MM.1S (cell line): Measurements from ENCODE around the gene MCUR1.
"Not testable (repeated sequence)": the region's sequence is repeated elsewhere in the genome, so short reads cannot be mapped to it uniquely, and the experiment has no call there.

ENCODE experiments used
- DNase-seq: peaks from one replicate; pipeline ENCODE4 v3.0.0-alpha.2; 2015
- H2AFZ ChIP-seq: fragments of 300-600 bp; sonication (generic); 2 replicates; pipeline ENCODE4 v1.6.0; 2016; ENCODE audit warnings: antibody characterized with exemption, low read length
- H3F3A ChIP-seq: fragments of 300-600 bp; sonication (generic); 2 replicates; pipeline ENCODE4 v1.6.1; 2016; ENCODE audit warnings: mild to moderate bottlenecking, antibody characterized with exemption, low read length, moderate library complexity, mixed read lengths; ENCODE audit not compliant: insufficient read depth
- H3K27ac ChIP-seq: fragments of 300-600 bp; sonication (generic); 2 replicates; pipeline ENCODE4 v1.5.1; 2016; ENCODE audit warnings: mild to moderate bottlenecking, low read length
- H3K27me3 ChIP-seq: fragments of 300-600 bp; sonication (generic); replicated peaks from 2 replicates; pipeline ENCODE4 v1.6.0; 2016; ENCODE audit warnings: low read length; ENCODE audit not compliant: insufficient read depth
- H3K36me3 ChIP-seq: fragments of 300-600 bp; sonication (generic); replicated peaks from 2 replicates; pipeline ENCODE4 v1.6.1; 2016; ENCODE audit warnings: mild to moderate bottlenecking, low read length, mixed read lengths; ENCODE audit not compliant: insufficient read depth
- H3K4me1 ChIP-seq: fragments of 300-600 bp; sonication (generic); 2 replicates; pipeline ENCODE4 v1.6.1; 2016; ENCODE audit warnings: low read length, mixed read lengths
- H3K4me2 ChIP-seq: fragments of 300-600 bp; sonication (generic); 2 replicates; pipeline ENCODE4 v1.6.0; 2016; ENCODE audit warnings: low read depth, low read length
- H3K4me3 ChIP-seq: fragments of 300-600 bp; sonication (generic); 2 replicates; pipeline ENCODE4 v1.5.1; 2016; ENCODE audit warnings: low read length, mixed read lengths
- H3K79me2 ChIP-seq: fragments of 300-600 bp; sonication (generic); 2 replicates; pipeline ENCODE4 v1.6.1; 2016; ENCODE audit warnings: mixed run types, low read length, mixed read lengths
- H3K9ac ChIP-seq: fragments of 300-600 bp; sonication (generic); 2 replicates; pipeline ENCODE4 v1.6.1; 2016; ENCODE audit warnings: low read length, mixed read lengths
- H3K9me2 ChIP-seq: fragments of 300-600 bp; sonication (generic); replicated peaks from 2 replicates; pipeline ENCODE4 v1.6.1; 2016; ENCODE audit warnings: mild to moderate bottlenecking, low read length, mixed read lengths; ENCODE audit not compliant: insufficient read depth
- H3K9me3 ChIP-seq: fragments of 300-600 bp; sonication (generic); replicated peaks from 2 replicates; pipeline ENCODE4 v1.6.1; 2016; ENCODE audit warnings: mild to moderate bottlenecking, low read length, mixed read lengths; ENCODE audit not compliant: insufficient read depth
- H4K20me1 ChIP-seq: fragments of 300-600 bp; sonication (generic); 2 replicates; pipeline ENCODE4 v1.6.1; 2016; ENCODE audit warnings: mild to moderate bottlenecking, low read length, moderate library complexity, mixed read lengths; ENCODE audit not compliant: insufficient read depth
- EZH2 ChIP-seq: fragments of 300-600 bp; sonication (generic); optimal IDR thresholded peaks from 2 replicates; pipeline ENCODE3; 2017; ENCODE audit warnings: low read depth, mild to moderate bottlenecking, antibody characterized with exemption, low read length, mixed read lengths
- EZH2phosphoT487 ChIP-seq: fragments of 300-600 bp; sonication (generic); IDR thresholded peaks from 2 replicates; pipeline ENCODE4 v1.6.1; 2018; ENCODE audit warnings: antibody characterized with exemption, low read length
- TF ChIP-seq, protein P1 (sequence below): fragments of 300-600 bp; sonication (generic); IDR thresholded peaks from 2 replicates; pipeline ENCODE4 v1.5.1; 2016; ENCODE audit warnings: antibody characterized with exemption, low read length, mixed read lengths

MCUR1 gene

GRCh38 chr6:13851803-13852202 lies 37.4 kb upstream of the MCUR1 start:
- Histone ChIP-seq H3K9ac (no peak overlapping the region), H3K9me2 (no peaks in the 10 kb centered on the region), H3K79me2 (no peaks in the 10 kb centered on the region), H3K4me3 (no peak overlapping the region), H3F3A (no peaks in the 10 kb centered on the region), H3K27me3 (no peaks in the 10 kb centered on the region), H2AFZ (no peak overlapping the region), H3K4me1 (no peaks in the 10 kb centered on the region), H4K20me1 (no peaks in the 10 kb centered on the region), H3K4me2 (no peak overlapping the region), H3K27ac (no peak overlapping the region), H3K9me3 (no peaks in the 10 kb centered on the region), H3K36me3 (no peaks in the 10 kb centered on the region)
- DNase-seq = no peak
- TF ChIP-seq, protein P1, sequence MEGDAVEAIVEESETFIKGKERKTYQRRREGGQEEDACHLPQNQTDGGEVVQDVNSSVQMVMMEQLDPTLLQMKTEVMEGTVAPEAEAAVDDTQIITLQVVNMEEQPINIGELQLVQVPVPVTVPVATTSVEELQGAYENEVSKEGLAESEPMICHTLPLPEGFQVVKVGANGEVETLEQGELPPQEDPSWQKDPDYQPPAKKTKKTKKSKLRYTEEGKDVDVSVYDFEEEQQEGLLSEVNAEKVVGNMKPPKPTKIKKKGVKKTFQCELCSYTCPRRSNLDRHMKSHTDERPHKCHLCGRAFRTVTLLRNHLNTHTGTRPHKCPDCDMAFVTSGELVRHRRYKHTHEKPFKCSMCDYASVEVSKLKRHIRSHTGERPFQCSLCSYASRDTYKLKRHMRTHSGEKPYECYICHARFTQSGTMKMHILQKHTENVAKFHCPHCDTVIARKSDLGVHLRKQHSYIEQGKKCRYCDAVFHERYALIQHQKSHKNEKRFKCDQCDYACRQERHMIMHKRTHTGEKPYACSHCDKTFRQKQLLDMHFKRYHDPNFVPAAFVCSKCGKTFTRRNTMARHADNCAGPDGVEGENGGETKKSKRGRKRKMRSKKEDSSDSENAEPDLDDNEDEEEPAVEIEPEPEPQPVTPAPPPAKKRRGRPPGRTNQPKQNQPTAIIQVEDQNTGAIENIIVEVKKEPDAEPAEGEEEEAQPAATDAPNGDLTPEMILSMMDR = no peak
- TF ChIP-seq EZH2phosphoT487 (no peak), EZH2 (no peak)

DNA sequence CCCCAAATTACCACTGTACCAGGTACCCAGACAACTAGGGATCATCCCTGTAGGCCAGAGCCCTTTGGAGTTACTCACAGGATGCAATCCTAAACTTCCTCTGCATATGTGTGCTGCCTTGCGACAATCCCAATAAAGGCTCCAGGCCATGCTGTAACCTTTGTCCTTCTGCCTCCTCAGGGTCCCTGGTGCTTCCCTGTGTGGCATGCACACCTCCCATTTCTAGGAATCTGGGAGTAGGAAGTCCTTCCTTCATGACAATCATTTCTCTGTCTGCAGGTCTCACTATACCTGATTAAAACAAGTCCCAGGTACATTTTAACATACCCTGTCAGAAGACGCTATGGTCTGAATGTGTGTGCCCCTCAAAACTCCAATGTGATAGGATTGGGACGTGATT lies 37.0 kb upstream of the MCUR1 start:
- TF ChIP-seq EZH2phosphoT487 = no peak
- Histone ChIP-seq H3K4me1 (no peaks in the 10 kb centered on the region), H3K4me2 (no peak overlapping the region), H3K27me3 (no peaks in the 10 kb centered on the region), H3K79me2 (no peaks in the 10 kb centered on the region), H4K20me1 (no peaks in the 10 kb centered on the region), H3K4me3 (no peak overlapping the region), H3K9me2 (no peaks in the 10 kb centered on the region), H2AFZ (no peak overlapping the region), H3K36me3 (no peaks in the 10 kb centered on the region), H3K9ac (no peak overlapping the region), H3K27ac (no peak overlapping the region), H3F3A (no peaks in the 10 kb centered on the region), H3K9me3 (no peaks in the 10 kb centered on the region)
- DNase-seq = no peak

DNA sequence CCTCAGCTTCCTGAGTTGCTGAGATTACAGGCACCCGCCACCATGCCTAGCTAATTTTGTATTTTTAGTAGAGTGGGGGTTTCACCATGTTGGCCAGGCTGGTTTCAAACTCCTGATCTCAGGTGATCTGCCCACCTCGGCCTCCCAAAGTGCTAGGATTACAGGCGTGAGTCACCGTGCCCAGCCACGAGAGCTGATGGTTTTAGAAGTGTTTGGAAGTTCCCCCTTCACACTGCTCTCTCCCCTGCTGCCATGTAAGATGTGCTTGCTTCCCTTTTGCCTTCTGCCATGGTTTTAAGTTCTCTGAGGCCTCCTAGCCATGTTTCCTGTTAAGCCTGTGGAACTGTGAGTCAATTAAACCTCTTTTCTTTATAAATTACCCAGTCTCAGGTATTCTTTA lies 36.3 kb upstream of the MCUR1 start:
- not testable (repeated sequence) for H3K9ac ChIP-seq, H3K27me3 ChIP-seq, H3K4me2 ChIP-seq, H4K20me1 ChIP-seq, H3F3A ChIP-seq, H3K79me2 ChIP-seq, H3K4me3 ChIP-seq, H3K9me2 ChIP-seq, H3K36me3 ChIP-seq, H3K9me3 ChIP-seq, H3K4me1 ChIP-seq, H3K27ac ChIP-seq, H2AFZ ChIP-seq, DNase-seq

GRCh38 chr6:13848522-13849150 lies 34.3 kb upstream of the MCUR1 start:
- H3K9me2 ChIP-seq = no peaks in the 10 kb centered on the region
- DNase-seq = no peak
- H2AFZ ChIP-seq = no peak overlapping the region
- no peak overlapping the region for H3K27ac ChIP-seq
- TF ChIP-seq EZH2 (no peak), EZH2phosphoT487 (no peak)
- TF ChIP-seq, protein P1 = no peak
- no peaks in the 10 kb centered on the region for H3K27me3 ChIP-seq
- no peak overlapping the region for H3K9ac ChIP-seq
- H3K9me3 ChIP-seq = no peaks in the 10 kb centered on the region
- no peaks in the 10 kb centered on the region for H4K20me1 ChIP-seq
- H3K4me1 ChIP-seq = no peaks in the 10 kb centered on the region
- H3F3A ChIP-seq = no peaks in the 10 kb centered on the region
- no peaks in the 10 kb centered on the region for H3K36me3 ChIP-seq
- H3K4me2 ChIP-seq = no peak overlapping the region
- no peak overlapping the region for H3K4me3 ChIP-seq
- H3K79me2 ChIP-seq = no peaks in the 10 kb centered on the region
